Measurements from ENCODE around the gene BTF3. TPM values are rescaled to one million over a fixed set of nuclear protein-coding genes. Genes with fewer than 3 reads are reported as not detected.

BTF3 gene
- total and polyA plus RNA-seq, 2 of the 13 experiments (the other 11 are each of a cell fraction or from before 2014, with no cell fraction given), result 557 to 698 TPM

GRCh38 chr5:73544429-73545402, 46.5 kb downstream of the BTF3 start (continued):
- TF ChIP-seq PREB (CRISPR knock-in tag; IDR thresholded peaks at IDR 0.05), result no peak
- peak; percentile 76; the same call in 1 of the 2 replicates for TF ChIP-seq ARID4A (CRISPR knock-in tag; IDR thresholded peaks at IDR 0.05; ENCODE audit: borderline replicate concordance)
- peak; percentile 86; the same call in 1 of the 2 replicates for TF ChIP-seq SIX4 (CRISPR knock-in tag; IDR thresholded peaks at IDR 0.05)
- TF ChIP-seq RERE (CRISPR knock-in tag; IDR thresholded peaks at IDR 0.05; ENCODE audit: low read depth), result peak; percentile 87
- TF ChIP-seq RELA (CRISPR knock-in tag; IDR thresholded peaks at IDR 0.05), result no peak
- TF ChIP-seq FOXO1 (CRISPR knock-in tag; IDR thresholded peaks at IDR 0.05), result peak; percentile 94
- TF ChIP-seq REXO4 (CRISPR knock-in tag; IDR thresholded peaks at IDR 0.05; ENCODE audit: borderline replicate concordance), result no peak
- peak; percentile 61; the same call in 1 of the 2 replicates for TF ChIP-seq ZBTB7B (CRISPR knock-in tag; IDR thresholded peaks at IDR 0.05)
- no peak; the same call in 1 of the 2 replicates for TF ChIP-seq FOSL1 (CRISPR knock-in tag; IDR thresholded peaks at IDR 0.05; ENCODE audit: borderline replicate concordance)
- TF ChIP-seq PPARG (CRISPR knock-in tag; conservative IDR thresholded peaks at IDR 0.05), result peak; percentile 81
- TF ChIP-seq POLR2G (IDR thresholded peaks at IDR 0.05; ENCODE audit: low read depth, low read length), result no peak; the same call in 1 of the 2 replicates
- TF ChIP-seq KDM5A (IDR thresholded peaks at IDR 0.05; ENCODE audit: borderline replicate concordance, low read length), result peak; percentile 59; the same call in 1 of the 2 replicates
- TF ChIP-seq NR1H2 (CRISPR knock-in tag; IDR thresholded peaks at IDR 0.05; ENCODE audit: borderline replicate concordance, low read depth), result no peak
- TF ChIP-seq SRSF4 (IDR thresholded peaks at IDR 0.05; ENCODE audit: low read depth, low read length, poor library complexity, severe bottlenecking), result no peak
- TF ChIP-seq ZFP36L2 (CRISPR knock-in tag; IDR thresholded peaks at IDR 0.05), result no peak
- TF ChIP-seq ZNF33A (CRISPR knock-in tag; IDR thresholded peaks at IDR 0.05; ENCODE audit: borderline replicate concordance), result no peak
- TF ChIP-seq ZEB1 (IDR thresholded peaks at IDR 0.05; ENCODE audit: insufficient replicate concordance, low read depth), result peak; percentile 52
